Activated naive CD4-positive, alpha-beta T cell treated with anti-CD3 and anti-CD28 coated beads, Interleukin-2, amount 50 U/mL, for 72 hours (primary cell): ENCODE results near the gene TAF1B. TPM values are rescaled to one million over a fixed set of nuclear protein-coding genes. Genes with fewer than 3 reads are reported as not detected.

Experiments
- ATAC-seq, 2 donors: fragments of 150-1000 bp; cut with Tn5 transposase; 2 replicates each; pipeline ENCODE4 v1.10.0; 2021; ENCODE audit warnings: mild to moderate bottlenecking in 2 of 2, moderate library complexity in 2 of 2
- DNase-seq, 2 donors: peaks; one replicate each; pipeline ENCODE4 v3.0.0; 2021 to 2022; ENCODE audit warnings: low spot score in 2 of 2
- H3K27ac Mint-ChIP-seq, 2 donors: one replicate each; pipeline ENCODE4 v1.8.0; 2022; ENCODE audit warnings: mild to moderate bottlenecking in 2 of 2, mixed read lengths in 2 of 2
- H3K36me3 Mint-ChIP-seq, 2 donors: one replicate each; pipeline ENCODE4 v1.8.0; 2022; ENCODE audit warnings: mixed read lengths in 2 of 2
- H3K9me3 Mint-ChIP-seq, 2 donors: one replicate each; pipeline ENCODE4 v1.8.0; 2022; ENCODE audit warnings: mixed read lengths in 2 of 2
- total RNA-seq, 2 donors: library from RNA; stranded (reverse); gene quantifications; one replicate each; pipeline ENCODE4 v1.2.3, GENCODE V29; 2022

The TAF1B gene
- total RNA-seq, 2 donors from 2014 or later = 22.7 to 28.8 TPM

GRCh38 chr2:9952856-9953503 is 109.7 kb downstream of the TAF1B start:
- Mint-ChIP-seq H3K27ac (no peak overlapping the region), H3K36me3 (no peaks in the 10 kb centered on the region), H3K9me3 (no peaks in the 10 kb centered on the region)
- no peak for ATAC-seq
- DNase-seq = no peak

- Mint-ChIP-seq H3K9me3 (no peaks in the 10 kb centered on the region), H3K36me3 (no peaks in the 10 kb centered on the region), H3K27ac (no peak overlapping the region)
- no peak for DNase-seq
- ATAC-seq = no peak
Observed at GRCh38 chr2:9954136-9954535, 110.9 kb downstream of the TAF1B start.

GRCh38 chr2:9958057-9958456 is 114.8 kb downstream of the TAF1B start:
- Mint-ChIP-seq H3K36me3 (no peaks in the 10 kb centered on the region), H3K27ac (no peak overlapping the region), H3K9me3 (no peaks in the 10 kb centered on the region)
- ATAC-seq (no peak), DNase-seq (no peak)

- DNase-seq (no peak), ATAC-seq (no peak)
- Mint-ChIP-seq H3K9me3 (no peaks in the 10 kb centered on the region), H3K27ac (no peak overlapping the region), H3K36me3 (no peaks in the 10 kb centered on the region)
Observed at GRCh38 chr2:9959262-9959661, 116.0 kb downstream of the TAF1B start.

GRCh38 chr2:9961013-9961412 is 117.7 kb downstream of the TAF1B start:
- ATAC-seq = no peak
- Mint-ChIP-seq H3K36me3 (no peaks in the 10 kb centered on the region), H3K27ac (no peak overlapping the region), H3K9me3 (no peaks in the 10 kb centered on the region)
- DNase-seq = no peak

- Mint-ChIP-seq H3K36me3 (no peaks in the 10 kb centered on the region), H3K27ac (no peak overlapping the region), H3K9me3 (no peaks in the 10 kb centered on the region)
- DNase-seq = no peak
- no peak for ATAC-seq
Observed at GRCh38 chr2:9964334-9964980, 121.2 kb downstream of the TAF1B start.

- DNase-seq = no peak
- ATAC-seq = peak; percentile 46 to 75
- Mint-ChIP-seq H3K36me3 (no peaks in the 10 kb centered on the region), H3K27ac (no peak overlapping the region), H3K9me3 (no peaks in the 10 kb centered on the region)
Observed at GRCh38 chr2:9965119-9965822, 122.0 kb downstream of the TAF1B start.

- DNase-seq = no peak
- Mint-ChIP-seq H3K9me3 (no peaks in the 10 kb centered on the region), H3K27ac (no peak overlapping the region), H3K36me3 (no peaks in the 10 kb centered on the region)
- ATAC-seq = no peak
Observed at GRCh38 chr2:9966491-9967022, 123.3 kb downstream of the TAF1B start.

- Mint-ChIP-seq H3K36me3 (no peaks in the 10 kb centered on the region), H3K9me3 (no peaks in the 10 kb centered on the region), H3K27ac (no peak overlapping the region)
- DNase-seq = no peak
- no peak for ATAC-seq
Observed at GRCh38 chr2:9967053-9967775, 123.9 kb downstream of the TAF1B start.

GRCh38 chr2:9968553-9969497 is 125.6 kb downstream of the TAF1B start:
- no peaks in the 10 kb centered on the region for H3K36me3 Mint-ChIP-seq
- no peak overlapping the region for H3K27ac Mint-ChIP-seq
- no peaks in the 10 kb centered on the region for H3K9me3 Mint-ChIP-seq
- DNase-seq (no peak), ATAC-seq (no peak)

- DNase-seq = no peak
- no peak for ATAC-seq
- Mint-ChIP-seq H3K27ac (no peak overlapping the region), H3K36me3 (peaks cover 0 to 6% of the 10 kb centered on the region in 2 donors), H3K9me3 (no peaks in the 10 kb centered on the region)
Observed at GRCh38 chr2:9970200-9971044, 127.1 kb downstream of the TAF1B start.

- Mint-ChIP-seq H3K36me3 (peaks cover 0 to 6% of the 10 kb centered on the region in 2 donors), H3K27ac (no peak overlapping the region), H3K9me3 (no peaks in the 10 kb centered on the region)
- no peak for DNase-seq
- ATAC-seq = no peak
Observed at GRCh38 chr2:9971105-9971818, 128.0 kb downstream of the TAF1B start.

GRCh38 chr2:9971890-9972289 is 128.6 kb downstream of the TAF1B start:
- DNase-seq (no peak), ATAC-seq (no peak)
- Mint-ChIP-seq H3K9me3 (no peaks in the 10 kb centered on the region), H3K27ac (no peak overlapping the region), H3K36me3 (peaks cover 0 to 6% of the 10 kb centered on the region in 2 donors)

- H3K27ac Mint-ChIP-seq = no peak overlapping the region
Observed at GRCh38 chr2:9972621-9973479, 129.6 kb downstream of the TAF1B start.

More at GRCh38 chr2:9972621-9973479, 129.6 kb downstream of the TAF1B start:
- peaks cover 0 to 12% of the 10 kb centered on the region in 2 donors for H3K36me3 Mint-ChIP-seq
- no peak for ATAC-seq
- peaks cover 0 to under 1% of the 10 kb centered on the region in 2 donors for H3K9me3 Mint-ChIP-seq
- DNase-seq = no peak
